Fibroblast of pulmonary artery (primary cell): ENCODE data around the gene ABR.

Experiments
- DNase-seq: peaks from one replicate; pipeline ENCODE4 v3.0.0-alpha.2; 2010; ENCODE audit warnings: low read depth
- H3K4me3 ChIP-seq: replicated peaks from 2 replicates; pipeline ENCODE4 v1.5.1; 2011; ENCODE audit warnings: low read depth, mild to moderate bottlenecking, control low read depth, low read length, moderate library complexity
- CTCF ChIP-seq: IDR thresholded peaks from 2 replicates; pipeline ENCODE4 v1.5.1; 2011; ENCODE audit warnings: mild to moderate bottlenecking, control low read depth, low read length, inconsistent platforms; ENCODE audit errors: missing control alignments

Gene ABR

GRCh38 chr17:1190751-1191331, 11.1 kb upstream of the ABR start:
- DNase-seq: no peak
- no peak for TF ChIP-seq CTCF
- no peak overlapping the region for H3K4me3 ChIP-seq

GRCh38 chr17:1188812-1189504, 9.2 kb upstream of the ABR start:
- peak; percentile 72 for DNase-seq
- TF ChIP-seq CTCF: no peak
- no peak overlapping the region for H3K4me3 ChIP-seq

- peak; percentile 91 for DNase-seq
- peak; percentile 96 for TF ChIP-seq CTCF
- no peak overlapping the region for H3K4me3 ChIP-seq
Observed at GRCh38 chr17:1186923-1187771, 7.4 kb upstream of the ABR start.

GRCh38 chr17:1186214-1186820, 6.5 kb upstream of the ABR start:
- no peak for DNase-seq
- no peak for TF ChIP-seq CTCF
- no peak overlapping the region for H3K4me3 ChIP-seq

- no peak overlapping the region for H3K4me3 ChIP-seq
- no peak for TF ChIP-seq CTCF
- DNase-seq: no peak
Observed at GRCh38 chr17:1183171-1183873, 3.5 kb upstream of the ABR start.

GRCh38 chr17:1182811-1183170, 3.0 kb upstream of the ABR start:
- DNase-seq: no peak
- no peak for TF ChIP-seq CTCF
- H3K4me3 ChIP-seq: no peak overlapping the region
